Lung (tissue), 12 donors: Measurements from ENCODE around the gene HIKESHI. TPM values are rescaled to one million over a fixed set of nuclear protein-coding genes. Genes with fewer than 3 reads are reported as not detected.

Experiments
- ATAC-seq: fragments of 200-7000 bp; cut with Tn5 transposase; one replicate; pipeline ENCODE4 v1.9.1; 2020; ENCODE audit warnings: moderate number of reproducible peaks; ENCODE audit not compliant: insufficient read depth, low FRiP score
- DNase-seq, 3 donors: peaks; one replicate each; pipeline ENCODE4 v3.0.0-alpha.2; 2013 to 2017
- H3K27ac ChIP-seq, 2 donors: one replicate each; pipeline ENCODE4 v1.5.1; 2013; ENCODE audit warnings: mild to moderate bottlenecking in 2 of 2, moderate library complexity in 2 of 2, control low read depth in 1 of 2, inconsistent platforms in 1 of 2, low read depth in 1 of 2, low read length in 1 of 2
- H3K27me3 ChIP-seq, 3 donors: one replicate each; pipeline ENCODE4 v1.5.1; 2013; ENCODE audit warnings: low read length in 2 of 3; ENCODE audit not compliant: control insufficient read depth in 3 of 3, insufficient read depth in 3 of 3
- H3K36me3 ChIP-seq, 4 donors: one replicate each; pipeline ENCODE4 v1.5.1; 2013; ENCODE audit warnings: low read length in 4 of 4, mild to moderate bottlenecking in 1 of 4, moderate library complexity in 1 of 4; ENCODE audit not compliant: control insufficient read depth in 4 of 4, insufficient read depth in 4 of 4
- H3K4me1 ChIP-seq, 5 donors: one replicate each; pipeline ENCODE4 v1.5.1; 2013; ENCODE audit warnings: low read length in 5 of 5, mild to moderate bottlenecking in 2 of 5, moderate library complexity in 1 of 5; ENCODE audit not compliant: control insufficient read depth in 5 of 5, insufficient read depth in 5 of 5
- H3K4me3 ChIP-seq: one replicate; pipeline ENCODE4 v1.5.1; 2013; ENCODE audit warnings: mild to moderate bottlenecking, control low read depth, moderate library complexity
- H3K9ac ChIP-seq, 2 donors: one replicate each; pipeline ENCODE4 v1.5.1; 2013; ENCODE audit warnings: low read length in 2 of 2, control low read depth in 1 of 2; ENCODE audit not compliant: insufficient read depth in 1 of 2
- H3K9me3 ChIP-seq, 4 donors: one replicate each; pipeline ENCODE4 v1.5.1; 2013; ENCODE audit warnings: low read length in 3 of 4, mild to moderate bottlenecking in 1 of 4, moderate library complexity in 1 of 4; ENCODE audit not compliant: control insufficient read depth in 4 of 4, insufficient read depth in 3 of 4
- CTCF ChIP-seq: IDR thresholded peaks from 2 replicates; pipeline ENCODE4 v1.5.1; 2012; ENCODE audit warnings: mild to moderate bottlenecking; ENCODE audit errors: control extremely low read depth, extremely low read depth
- WGBS, 2 donors: extraction: QIAGEN DNeasy Blood & Tissue Kit; methylation state at CpG; one replicate each; pipeline ENCODE4 v1.1.7; 2013; 5-methylcytosine and 5-hydroxymethylcytosine counted together
- polyA plus RNA-seq, 2 donors: library from polyadenylated mRNA; stranded (reverse); fragments of 200-250 nt; gene quantifications; one replicate each; pipeline ENCODE4 v1.2.1, GENCODE V29; 2013
- total RNA-seq, 2 donors: library from RNA; depleted of rRNA in 1 of 2; stranded (reverse); fragments of >200 nt in 1 of 2; gene quantifications; one replicate each; pipeline ENCODE4 v1.2.1, GENCODE V29; 2014 to 2021
- donor health status: control.
- donor health status: control.
- donor health status: Bipolar disorder and iron deficiency.
- donor health status: healthy.
- donor health status: DM: yes; HTN: yes; CAD: no.

Gene HIKESHI
- total and polyA plus RNA-seq, 4 donors, result 27.0 to 37.1 (median 32.6) TPM

- Histone ChIP-seq H3K9me3 (no peaks in the 10 kb centered on the region), H3K9ac (no peak overlapping the region), H3K27me3 (no peaks in the 10 kb centered on the region), H3K4me3 (no peak overlapping the region), H3K4me1 (no peaks in the 10 kb centered on the region), H3K36me3 (peaks cover 10 to 23% (median 15%) of the 10 kb centered on the region in 4 donors), H3K27ac (no peak overlapping the region)
- TF ChIP-seq CTCF, result no peak
- no peak for DNase-seq
- ATAC-seq, result no peak
Observed at GRCh38 chr11:86257446-86257845, 44.6 kb upstream of the HIKESHI start.

- no peaks in the 10 kb centered on the region for H3K9me3 ChIP-seq
- H3K4me3 ChIP-seq, result no peak overlapping the region
- no peak for ATAC-seq
- H3K27ac ChIP-seq, result no peak overlapping the region
- no peak overlapping the region for H3K9ac ChIP-seq
- TF ChIP-seq CTCF, result no peak
- H3K27me3 ChIP-seq, result no peaks in the 10 kb centered on the region
- 42 to 76% methylated on average over 1 of the region's 1 CpG for WGBS, 2 donors
- no peak for DNase-seq
- H3K4me1 ChIP-seq, result no peaks in the 10 kb centered on the region
- H3K36me3 ChIP-seq, result peaks cover 14 to 30% (median 17%) of the 10 kb centered on the region in 4 donors
Observed at GRCh38 chr11:86259730-86260129, 42.3 kb upstream of the HIKESHI start.

- 94 to 95% methylated on average over 3 of the region's 3 CpGs for WGBS, 2 donors
- TF ChIP-seq CTCF, result no peak
- H3K27me3 ChIP-seq, result no peaks in the 10 kb centered on the region
- H3K4me3 ChIP-seq, result no peak overlapping the region
- ATAC-seq, result no peak
- H3K27ac ChIP-seq, result no peak overlapping the region
- H3K9me3 ChIP-seq, result no peaks in the 10 kb centered on the region
- H3K4me1 ChIP-seq, result no peaks in the 10 kb centered on the region
- H3K36me3 ChIP-seq, result peaks cover 14 to 30% (median 20%) of the 10 kb centered on the region in 4 donors
- no peak overlapping the region for H3K9ac ChIP-seq
- no peak for DNase-seq
Observed at GRCh38 chr11:86261328-86261727, 40.7 kb upstream of the HIKESHI start.

- no peak for ATAC-seq
- H3K9me3 ChIP-seq, result no peaks in the 10 kb centered on the region
Observed at GRCh38 chr11:86262387-86262786, 39.7 kb upstream of the HIKESHI start.

More at GRCh38 chr11:86262387-86262786, 39.7 kb upstream of the HIKESHI start:
- peaks cover 11 to 30% (median 18%) of the 10 kb centered on the region in 4 donors for H3K36me3 ChIP-seq
- H3K4me3 ChIP-seq, result no peak overlapping the region
- H3K27me3 ChIP-seq, result no peaks in the 10 kb centered on the region
- no peak overlapping the region for H3K9ac ChIP-seq
- H3K4me1 ChIP-seq, result no peaks in the 10 kb centered on the region
- H3K27ac ChIP-seq, result no peak overlapping the region
- no peak for DNase-seq
- WGBS, 2 donors, result 94 to 96% methylated on average over 6 of the region's 6 CpGs
- TF ChIP-seq CTCF, result no peak
